ENCODE results near the gene HSD3B7.

The HSD3B7 gene

GRCh38 chr16:31031276-31031675, 46.3 kb downstream of the HSD3B7 start:
- DNase-seq = no peak

GRCh38 chr16:31032736-31033708, 48.0 kb downstream of the HSD3B7 start, which contains the start of gene STX4:
Gene STX4 (plus strand): TSS chr16:31033558. CDS start chr16:31033806, 248 bp downstream.
- peak; percentile 86 to 96 for DNase-seq

DNA sequence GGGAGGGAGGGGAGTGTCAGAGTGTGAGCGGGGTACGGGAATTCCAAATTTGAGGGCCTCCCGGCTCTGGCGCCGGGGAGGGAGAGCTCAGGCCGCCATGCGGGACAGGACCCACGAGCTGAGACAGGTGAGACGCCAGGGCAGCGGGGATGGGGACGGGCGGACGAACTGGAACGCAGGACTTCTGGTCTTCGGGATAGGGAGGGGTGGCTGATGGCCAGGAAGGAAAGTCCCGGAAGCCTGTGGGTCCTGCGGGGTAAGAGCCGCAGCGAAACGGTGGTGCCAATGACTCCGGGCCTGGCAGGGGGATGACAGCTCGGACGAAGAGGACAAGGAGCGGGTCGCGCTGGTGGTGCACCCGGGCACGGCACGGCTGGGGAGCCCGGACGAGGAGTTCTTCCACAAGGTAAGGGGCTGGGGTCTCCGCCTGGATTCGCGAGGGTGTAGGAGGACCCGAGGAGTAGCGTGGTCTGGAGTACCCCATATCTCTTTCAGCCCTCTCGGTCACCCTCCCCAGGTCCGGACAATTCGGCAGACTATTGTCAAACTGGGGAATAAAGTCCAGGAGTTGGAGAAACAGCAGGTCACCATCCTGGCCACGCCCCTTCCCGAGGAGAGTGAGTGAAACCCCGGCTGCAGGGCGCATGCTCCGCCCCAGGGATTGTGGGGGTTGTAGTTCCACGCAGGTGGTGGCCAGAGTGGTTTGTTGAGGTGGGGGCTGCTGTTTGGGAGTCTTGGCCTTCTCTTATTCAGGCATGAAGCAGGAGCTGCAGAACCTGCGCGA, 48.9 kb downstream of the HSD3B7 start:
- peak; percentile 74 to 82 for DNase-seq

- DNase-seq = no peak
These were observed 51.7 kb downstream of the HSD3B7 start for GRCh38 chr16:31036691-31037090.
